Aorta (tissue), 5 donors: ENCODE data around the gene ZNF593OS. TPM values are rescaled to one million over a fixed set of nuclear protein-coding genes. Genes with fewer than 3 reads are reported as not detected.

Experiments used
- ATAC-seq: fragments of 200-7000 bp; cut with Tn5 transposase; one replicate; pipeline ENCODE4 v1.9.1; 2022; ENCODE audit warnings: moderate library complexity; ENCODE audit not compliant: low FRiP score
- DNase-seq, 2 donors: peaks; one replicate each; pipeline ENCODE4 v3.0.0-alpha.2; 2020
- H3K27ac ChIP-seq, 2 donors: one replicate each; pipeline ENCODE4 v1.5.1; 2013; ENCODE audit warnings: low read length in 2 of 2, mild to moderate bottlenecking in 2 of 2, moderate library complexity in 2 of 2, control low read depth in 1 of 2, inconsistent platforms in 1 of 2, low read depth in 1 of 2
- H3K27me3 ChIP-seq, 2 donors: one replicate each; pipeline ENCODE4 v1.6.1; 2013; ENCODE audit warnings: control low read depth in 1 of 2, low read length in 1 of 2, mild to moderate bottlenecking in 1 of 2, moderate library complexity in 1 of 2; ENCODE audit not compliant: insufficient read depth in 2 of 2, control insufficient read depth in 1 of 2
- H3K36me3 ChIP-seq, 2 donors: one replicate each; pipeline ENCODE4 v1.6.1; 2013; ENCODE audit warnings: control low read depth in 1 of 2, low read length in 1 of 2, mild to moderate bottlenecking in 1 of 2; ENCODE audit not compliant: insufficient read depth in 2 of 2, control insufficient read depth in 1 of 2
- H3K4me1 ChIP-seq, 2 donors: one replicate each; pipeline ENCODE4 v1.6.1; 2013; ENCODE audit warnings: low read length in 2 of 2, control low read depth in 1 of 2, mild to moderate bottlenecking in 1 of 2, moderate library complexity in 1 of 2; ENCODE audit not compliant: insufficient read depth in 2 of 2, control insufficient read depth in 1 of 2
- H3K4me3 ChIP-seq, 2 donors: one replicate each; pipeline ENCODE4 v1.5.1; 2013; ENCODE audit warnings: low read length in 2 of 2, control low read depth in 1 of 2, mild to moderate bottlenecking in 1 of 2
- H3K9me3 ChIP-seq: one replicate; pipeline ENCODE4 v1.6.1; 2013; ENCODE audit warnings: mild to moderate bottlenecking, low read length; ENCODE audit not compliant: control insufficient read depth
- WGBS, 2 donors: extraction: QIAGEN DNeasy Blood & Tissue Kit; methylation state at CpG; one replicate each; pipeline ENCODE4 v1.1.7; 2013; 5-methylcytosine and 5-hydroxymethylcytosine counted together
- intact Hi-C, 2 donors: fragments of 100-400 bp; cut with DNase I; formaldehyde crosslinking; loops; one replicate each; pipeline versions ENCODE4 v1.14.2 to v1.15.0; 2022
- polyA plus RNA-seq, 2 donors: library from polyadenylated mRNA; stranded (reverse); fragments of 200-250 nt; gene quantifications; one replicate each; pipeline ENCODE4 v1.2.3, GENCODE V29; 2013
- total RNA-seq, 2 donors: library from RNA; stranded (reverse); fragmentation: NEBNext Ultra II Directional; extraction: Animal tissue kit (Norgen Biotek cat#: 25700); gene quantifications; one replicate each; pipeline ENCODE4 v1.2.1, GENCODE V29; 2021
- donor health status: healthy with polysubstance abuse.
- donor health status: Bipolar disorder and iron deficiency.
- donor health status: DM: no; HTN: no; CAD: no.
- donor health status: DM: no; HTN: no; CAD: no.
- donor health status: DM: yes; HTN: yes; CAD: no.

Gene ZNF593OS
- total and polyA plus RNA-seq, 4 donors, result 0.20 TPM; not detected in 3

GRCh38 chr1:26203642-26204318 is 32.1 kb upstream of the ZNF593OS start:
- DNase-seq (no peak), ATAC-seq (no peak)
- intact Hi-C loops, result no loop called here
- no peak overlapping the region for H3K4me3 ChIP-seq
- no peak overlapping the region for H3K27ac ChIP-seq
- H3K9me3 ChIP-seq, result no peaks in the 10 kb centered on the region
- no peaks in the 10 kb centered on the region for H3K27me3 ChIP-seq
- H3K36me3 ChIP-seq, result no peaks in the 10 kb centered on the region
- H3K4me1 ChIP-seq, result no peaks in the 10 kb centered on the region
- WGBS, 2 donors, result 66 to 73% methylated on average over 9 of the region's 9 CpGs

- Histone ChIP-seq H3K27ac (no peak overlapping the region), H3K36me3 (no peaks in the 10 kb centered on the region), H3K4me3 (no peak overlapping the region), H3K9me3 (no peaks in the 10 kb centered on the region), H3K4me1 (no peaks in the 10 kb centered on the region), H3K27me3 (no peaks in the 10 kb centered on the region)
- 93 to 96% methylated on average over 5 of the region's 5 CpGs for WGBS, 2 donors
- intact Hi-C loops, result no loop called here
- ATAC-seq (no peak), DNase-seq (no peak)
These were observed 28.8 kb upstream of the ZNF593OS start for GRCh38 chr1:26200413-26200812.

- Histone ChIP-seq H3K9me3 (no peaks in the 10 kb centered on the region), H3K4me3 (no peak overlapping the region), H3K27ac (no peak overlapping the region), H3K36me3 (no peaks in the 10 kb centered on the region), H3K4me1 (no peaks in the 10 kb centered on the region), H3K27me3 (no peaks in the 10 kb centered on the region)
- WGBS, 2 donors, result 82 to 91% methylated on average over 8 to 11 of the region's 11 CpGs
- no peak for ATAC-seq
- no peak for DNase-seq
- intact Hi-C loops, result no loop called here
These were observed 26.2 kb upstream of the ZNF593OS start for GRCh38 chr1:26197813-26198212.

DNA sequence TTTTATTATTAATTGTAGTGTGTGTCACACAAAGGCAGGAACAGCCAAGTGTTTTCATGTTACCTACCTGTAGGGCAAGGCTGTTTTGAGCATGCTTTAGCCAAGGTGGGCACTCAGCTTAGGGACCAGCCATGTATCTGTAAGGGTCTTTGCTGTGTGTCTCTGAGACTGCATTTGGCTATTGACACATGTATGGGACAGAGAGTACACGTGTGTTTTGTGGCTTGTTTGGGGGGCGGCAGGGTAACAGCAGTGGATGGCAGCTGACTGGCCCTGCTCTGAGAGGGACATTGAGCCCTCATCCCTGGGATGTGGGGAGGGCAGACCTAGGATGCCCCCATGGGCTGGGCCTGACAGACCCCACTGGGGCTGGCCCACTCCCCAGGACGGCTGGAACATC is 25.7 kb upstream of the ZNF593OS start:
- DNase-seq (no peak), ATAC-seq (no peak)
- 89 to 93% methylated on average over 3 of the region's 3 CpGs for WGBS, 2 donors
- Histone ChIP-seq H3K4me3 (no peak overlapping the region), H3K9me3 (no peaks in the 10 kb centered on the region), H3K27me3 (no peaks in the 10 kb centered on the region), H3K4me1 (no peaks in the 10 kb centered on the region), H3K27ac (no peak overlapping the region), H3K36me3 (no peaks in the 10 kb centered on the region)
- intact Hi-C loops, result no loop called here

DNA sequence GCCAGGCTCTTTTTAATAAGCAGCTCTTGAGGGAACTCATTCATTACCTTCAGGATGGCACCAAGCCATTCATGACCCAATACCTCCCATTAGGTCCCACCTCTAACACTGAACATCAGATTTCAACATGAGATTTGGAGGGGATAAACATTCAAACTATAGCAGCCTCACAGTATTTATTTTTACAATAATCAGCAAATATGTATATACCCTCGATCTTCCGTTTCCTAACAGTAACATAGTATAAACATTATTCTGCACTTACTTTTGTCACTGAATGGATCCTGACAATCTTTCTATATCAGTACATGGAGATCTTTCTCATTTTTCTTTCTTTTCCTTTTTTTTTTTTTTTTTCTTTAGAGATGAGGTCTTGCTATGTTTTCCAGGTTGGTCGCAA is 24.2 kb upstream of the ZNF593OS start:
- Histone ChIP-seq H3K27ac (no peak overlapping the region), H3K4me3 (no peak overlapping the region), H3K27me3 (no peaks in the 10 kb centered on the region), H3K9me3 (no peaks in the 10 kb centered on the region), H3K36me3 (no peaks in the 10 kb centered on the region), H3K4me1 (no peaks in the 10 kb centered on the region)
- no peak for ATAC-seq
- no peak for DNase-seq
- WGBS, 2 donors, result 54 to 59% methylated on average over 3 of the region's 3 CpGs
- intact Hi-C loops, result no loop called here

DNA sequence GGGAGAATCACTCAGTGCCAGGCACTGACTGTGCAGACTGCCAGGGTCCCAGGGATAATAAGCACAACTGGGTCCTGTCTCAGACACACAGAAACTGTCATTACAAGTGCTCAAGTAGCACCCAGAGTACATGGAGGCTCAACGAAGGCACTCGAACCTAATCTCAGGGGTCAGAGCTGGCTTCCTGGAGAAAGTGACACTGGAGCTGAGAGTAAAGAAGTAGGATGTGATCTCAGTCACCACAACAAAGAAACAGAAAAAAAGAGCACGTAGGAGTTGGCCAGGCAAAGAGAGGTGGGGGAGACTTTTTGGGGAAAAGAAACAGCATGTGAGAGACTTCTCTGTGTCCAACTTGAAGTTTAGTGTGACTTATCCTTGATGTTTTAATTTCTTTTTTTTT is 20.1 kb upstream of the ZNF593OS start:
- intact Hi-C loops, result no loop called here
- H3K36me3 ChIP-seq, result no peaks in the 10 kb centered on the region
- H3K27me3 ChIP-seq, result no peaks in the 10 kb centered on the region
- no peak for ATAC-seq
- WGBS, 2 donors, result 60 to 63% methylated on average over 3 of the region's 3 CpGs
- H3K9me3 ChIP-seq, result no peaks in the 10 kb centered on the region
- no peak overlapping the region for H3K27ac ChIP-seq
- H3K4me3 ChIP-seq, result no peak overlapping the region
- H3K4me1 ChIP-seq, result no peaks in the 10 kb centered on the region
- no peak for DNase-seq

DNA sequence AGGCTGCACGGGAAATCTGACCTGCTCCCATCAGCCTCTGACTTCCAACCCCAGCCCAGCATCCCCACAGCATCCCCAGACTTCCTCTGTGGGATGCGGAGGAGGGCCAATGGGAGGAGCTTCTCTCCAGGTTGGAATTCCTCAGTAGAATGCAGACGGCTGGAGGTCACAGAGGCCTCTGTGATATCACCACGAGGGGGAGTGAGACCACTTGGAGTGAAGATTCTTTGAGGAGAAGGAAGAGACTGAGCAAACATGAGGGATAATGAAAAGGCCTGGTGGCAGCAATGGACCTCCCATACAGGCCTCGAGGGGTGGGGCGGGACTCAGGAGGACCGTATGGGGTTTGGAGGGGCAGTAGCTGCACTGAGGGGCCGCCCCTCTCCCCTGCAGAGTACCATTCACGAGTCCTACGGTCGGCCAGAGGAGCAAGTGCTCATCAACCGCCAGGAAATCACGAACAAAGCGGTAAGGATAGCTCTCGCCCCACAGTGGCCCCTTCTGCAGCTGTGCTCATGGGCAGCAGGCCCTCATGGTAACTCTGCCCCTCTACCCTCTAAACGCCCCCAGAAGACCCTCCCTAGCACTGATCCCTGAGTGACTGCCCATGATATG is 18.8 kb upstream of the ZNF593OS start, which contains the start of gene CATSPER4:
CATSPER4 (plus strand) TSS at position 230 of the 615 bp plus-strand sequence; CDS start at position 256, 26 bp downstream.
- DNase-seq, result no peak
- intact Hi-C loops, result no loop called here
- no peaks in the 10 kb centered on the region for H3K27me3 ChIP-seq
- H3K4me1 ChIP-seq, result no peaks in the 10 kb centered on the region
- 48 to 57% methylated on average over 16 of the region's 16 CpGs for WGBS, 2 donors
- H3K36me3 ChIP-seq, result no peaks in the 10 kb centered on the region
- H3K27ac ChIP-seq, result no peak within 1 kb of the TSS
- H3K4me3 ChIP-seq, result no peak within 1 kb of the TSS
- no peak for ATAC-seq
- H3K9me3 ChIP-seq, result no peaks in the 10 kb centered on the region

GRCh38 chr1:26189751-26190275 is 18.2 kb upstream of the ZNF593OS start:
- intact Hi-C loops, result no loop called here

DNA sequence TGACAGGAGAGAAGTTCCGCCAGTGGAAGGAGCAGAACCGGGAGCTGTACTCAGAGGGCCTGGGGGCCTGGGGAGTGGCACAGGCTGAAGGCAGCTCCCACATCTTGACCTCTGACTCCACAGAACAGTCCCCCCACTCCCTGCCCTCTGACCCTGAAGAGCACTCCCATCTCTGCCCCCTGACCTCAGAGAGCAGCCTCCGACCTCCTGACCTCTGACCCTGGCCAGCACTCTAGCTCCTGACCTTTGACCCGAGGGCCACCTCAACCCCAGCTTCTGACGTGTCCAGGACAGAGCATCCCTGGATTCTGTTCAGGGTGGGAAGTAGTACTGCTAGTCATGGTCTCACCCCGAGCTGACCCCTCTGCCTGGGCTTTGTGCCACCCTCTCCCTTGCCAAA is 17.7 kb upstream of the ZNF593OS start:
- no peaks in the 10 kb centered on the region for H3K4me1 ChIP-seq
- H3K4me3 ChIP-seq, result no peak overlapping the region
- no peaks in the 10 kb centered on the region for H3K9me3 ChIP-seq
- ATAC-seq (no peak), DNase-seq (no peak)
- H3K36me3 ChIP-seq, result no peaks in the 10 kb centered on the region
- intact Hi-C loops, result no loop called here
- H3K27me3 ChIP-seq, result no peaks in the 10 kb centered on the region
- WGBS, 2 donors, result 75 to 77% methylated on average over 6 of the region's 6 CpGs
- no peak overlapping the region for H3K27ac ChIP-seq

More at GRCh38 chr1:26189751-26190275, 18.2 kb upstream of the ZNF593OS start:
- no peaks in the 10 kb centered on the region for H3K9me3 ChIP-seq
- H3K36me3 ChIP-seq, result no peaks in the 10 kb centered on the region
- no peak for DNase-seq
- H3K27ac ChIP-seq, result no peak overlapping the region
- no peak overlapping the region for H3K4me3 ChIP-seq
- H3K4me1 ChIP-seq, result no peaks in the 10 kb centered on the region
- no peaks in the 10 kb centered on the region for H3K27me3 ChIP-seq
- ATAC-seq, result no peak
- 76 to 87% methylated on average over 7 of the region's 7 CpGs for WGBS, 2 donors
